Measurements from ENCODE around the gene CCDC121.

DNA sequence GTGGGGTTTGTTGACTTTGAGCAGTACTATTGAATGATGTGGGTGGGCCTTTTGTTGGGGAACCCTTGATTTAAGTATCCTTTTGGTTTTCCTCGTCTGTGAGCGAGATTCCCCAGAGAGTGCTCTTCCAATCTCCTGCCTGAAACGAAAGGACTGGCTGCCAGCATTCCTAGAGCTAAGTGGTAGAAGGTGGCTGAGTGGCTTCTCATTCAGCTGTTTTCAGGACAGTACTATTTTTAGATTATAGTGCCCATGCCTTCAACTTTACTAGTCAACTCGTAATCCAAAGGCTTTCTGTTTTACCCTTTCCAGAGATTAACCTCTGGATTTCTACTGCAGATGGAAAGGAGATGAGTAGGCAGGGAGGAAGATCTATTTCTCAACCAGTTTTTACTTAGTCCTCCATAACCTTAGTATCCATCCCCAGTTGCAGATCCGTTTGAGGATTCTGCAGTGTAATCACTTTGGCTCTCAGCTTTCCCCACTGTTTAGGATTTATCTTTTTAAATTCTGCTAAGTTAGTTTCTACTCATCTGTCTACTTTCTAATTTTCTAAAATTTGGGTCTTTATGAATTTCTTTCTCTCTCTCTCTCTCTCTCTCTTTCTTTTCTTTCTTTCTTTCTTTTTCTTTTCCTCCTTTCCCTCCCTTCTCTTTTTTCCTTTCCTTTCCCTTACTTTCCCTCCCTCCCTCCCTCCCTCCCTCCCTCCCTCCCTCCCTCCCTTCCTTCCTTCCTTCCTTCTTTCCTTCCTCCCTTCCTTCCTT lies 44.1 kb upstream of the CCDC121 start:
- no peak for TF ChIP-seq ADNP (tag; IDR thresholded peaks at IDR 0.05)
- TF ChIP-seq, protein P1, sequence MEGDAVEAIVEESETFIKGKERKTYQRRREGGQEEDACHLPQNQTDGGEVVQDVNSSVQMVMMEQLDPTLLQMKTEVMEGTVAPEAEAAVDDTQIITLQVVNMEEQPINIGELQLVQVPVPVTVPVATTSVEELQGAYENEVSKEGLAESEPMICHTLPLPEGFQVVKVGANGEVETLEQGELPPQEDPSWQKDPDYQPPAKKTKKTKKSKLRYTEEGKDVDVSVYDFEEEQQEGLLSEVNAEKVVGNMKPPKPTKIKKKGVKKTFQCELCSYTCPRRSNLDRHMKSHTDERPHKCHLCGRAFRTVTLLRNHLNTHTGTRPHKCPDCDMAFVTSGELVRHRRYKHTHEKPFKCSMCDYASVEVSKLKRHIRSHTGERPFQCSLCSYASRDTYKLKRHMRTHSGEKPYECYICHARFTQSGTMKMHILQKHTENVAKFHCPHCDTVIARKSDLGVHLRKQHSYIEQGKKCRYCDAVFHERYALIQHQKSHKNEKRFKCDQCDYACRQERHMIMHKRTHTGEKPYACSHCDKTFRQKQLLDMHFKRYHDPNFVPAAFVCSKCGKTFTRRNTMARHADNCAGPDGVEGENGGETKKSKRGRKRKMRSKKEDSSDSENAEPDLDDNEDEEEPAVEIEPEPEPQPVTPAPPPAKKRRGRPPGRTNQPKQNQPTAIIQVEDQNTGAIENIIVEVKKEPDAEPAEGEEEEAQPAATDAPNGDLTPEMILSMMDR (IDR thresholded peaks at IDR 0.05 in 2 of 3, conservative IDR thresholded peaks at IDR 0.05 in 1 of 3; ENCODE audit: insufficient read depth in 2 of 3, low read depth in 1 of 3, low read length in 3 of 3), result no peak
- TF ChIP-seq CHD4 (IDR thresholded peaks at IDR 0.05; ENCODE audit: insufficient read depth, insufficient replicate concordance, low read depth, low read length, poor library complexity, severe bottlenecking), result no peak

All from K562 (cell line).